ENCODE data around the gene TOPORS. TPM values are rescaled to one million over a fixed set of nuclear protein-coding genes. Genes with fewer than 3 reads are reported as not detected.

The TOPORS gene
- total RNA-seq, 1 experiment from 2014 or later: 26.1 TPM

DNA sequence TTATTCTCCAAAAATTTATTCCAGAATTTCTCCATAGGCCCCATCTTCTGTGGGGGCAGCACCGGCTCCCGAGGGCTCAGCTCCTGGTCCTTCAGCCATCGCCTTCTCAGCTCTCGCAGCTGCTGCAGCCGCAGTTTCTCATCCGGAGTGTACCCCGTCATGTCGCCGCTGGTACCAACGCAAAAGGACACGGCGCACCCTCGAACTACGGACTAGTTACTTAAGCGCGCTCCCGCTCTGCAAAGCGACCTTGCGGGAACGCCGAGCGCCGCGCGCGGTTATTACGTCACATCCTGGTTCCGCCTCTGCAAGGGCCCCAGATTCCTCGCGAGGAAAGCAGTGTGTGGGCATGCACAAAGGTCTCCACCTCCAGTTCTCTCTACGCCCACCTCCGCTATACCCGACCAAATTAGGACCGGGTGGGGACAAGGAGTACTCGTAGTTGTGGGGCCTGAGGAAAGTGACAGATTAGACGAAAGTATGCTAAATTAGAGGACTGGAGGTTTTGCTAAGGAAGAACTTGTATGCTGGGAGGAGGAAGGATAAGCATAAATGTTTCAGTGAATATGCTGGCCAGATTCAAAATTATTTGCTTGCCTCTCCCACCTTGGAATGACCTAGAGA is 20.6 kb upstream of the TOPORS start, which contains the start of gene NDUFB6 (continued):
- TF ChIP-seq, protein P1, sequence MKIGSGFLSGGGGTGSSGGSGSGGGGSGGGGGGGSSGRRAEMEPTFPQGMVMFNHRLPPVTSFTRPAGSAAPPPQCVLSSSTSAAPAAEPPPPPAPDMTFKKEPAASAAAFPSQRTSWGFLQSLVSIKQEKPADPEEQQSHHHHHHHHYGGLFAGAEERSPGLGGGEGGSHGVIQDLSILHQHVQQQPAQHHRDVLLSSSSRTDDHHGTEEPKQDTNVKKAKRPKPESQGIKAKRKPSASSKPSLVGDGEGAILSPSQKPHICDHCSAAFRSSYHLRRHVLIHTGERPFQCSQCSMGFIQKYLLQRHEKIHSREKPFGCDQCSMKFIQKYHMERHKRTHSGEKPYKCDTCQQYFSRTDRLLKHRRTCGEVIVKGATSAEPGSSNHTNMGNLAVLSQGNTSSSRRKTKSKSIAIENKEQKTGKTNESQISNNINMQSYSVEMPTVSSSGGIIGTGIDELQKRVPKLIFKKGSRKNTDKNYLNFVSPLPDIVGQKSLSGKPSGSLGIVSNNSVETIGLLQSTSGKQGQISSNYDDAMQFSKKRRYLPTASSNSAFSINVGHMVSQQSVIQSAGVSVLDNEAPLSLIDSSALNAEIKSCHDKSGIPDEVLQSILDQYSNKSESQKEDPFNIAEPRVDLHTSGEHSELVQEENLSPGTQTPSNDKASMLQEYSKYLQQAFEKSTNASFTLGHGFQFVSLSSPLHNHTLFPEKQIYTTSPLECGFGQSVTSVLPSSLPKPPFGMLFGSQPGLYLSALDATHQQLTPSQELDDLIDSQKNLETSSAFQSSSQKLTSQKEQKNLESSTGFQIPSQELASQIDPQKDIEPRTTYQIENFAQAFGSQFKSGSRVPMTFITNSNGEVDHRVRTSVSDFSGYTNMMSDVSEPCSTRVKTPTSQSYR (CRISPR knock-in tag; IDR thresholded peaks at IDR 0.05): no peak
- no peak for TF ChIP-seq ESRRA (CRISPR knock-in tag; IDR thresholded peaks at IDR 0.05; ENCODE audit: borderline replicate concordance)

DNA sequence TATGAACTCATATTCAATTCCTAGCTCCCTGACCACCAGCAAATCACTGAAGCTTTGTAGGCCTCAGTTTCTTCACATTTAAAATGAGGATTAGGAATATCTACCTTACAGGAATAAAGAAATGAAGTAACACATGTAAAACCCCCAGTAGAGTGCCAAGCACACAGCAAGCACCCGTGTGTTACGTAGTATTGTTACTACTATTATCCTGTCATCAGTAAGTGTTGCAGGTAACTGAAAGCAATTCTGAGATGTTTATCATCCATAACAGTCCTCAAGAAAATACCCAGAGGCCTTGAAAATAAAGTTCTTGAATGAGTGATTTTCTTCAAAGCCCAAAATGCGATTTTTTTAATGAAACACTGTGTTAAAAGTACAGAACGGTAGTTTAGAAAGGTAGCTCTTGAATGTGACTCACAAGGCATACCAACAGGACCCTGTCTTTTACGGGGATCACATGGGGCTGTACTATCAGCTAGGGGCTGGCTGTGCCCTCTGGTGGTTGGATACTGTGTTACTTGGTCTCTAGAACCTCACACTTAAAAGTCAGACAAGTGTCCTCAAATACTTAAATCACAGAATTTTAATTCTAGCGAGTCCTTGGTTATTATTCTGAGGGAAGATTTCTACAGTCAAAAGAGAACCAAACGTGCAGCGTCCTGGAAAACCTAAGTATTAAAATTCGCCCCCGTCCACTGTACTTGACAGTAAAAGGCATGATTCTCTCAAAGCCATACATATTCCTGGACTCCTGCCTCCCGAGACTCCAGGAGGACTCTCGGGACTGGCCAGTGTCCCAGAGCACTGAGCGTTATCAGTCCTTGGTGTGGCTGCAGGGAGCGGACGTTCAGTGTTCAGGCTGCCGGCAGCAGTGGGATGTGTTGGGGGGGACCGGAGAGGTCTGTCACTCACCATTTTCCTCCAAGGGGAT is 19.8 kb upstream of the TOPORS start:
- POLR2A ChIA-PET: interaction anchor here (0.6 to 2.8 kb wide), 5 partner anchors 20 to 193 kb away, joined by 4 to 11 read pairs (median 5); partner anchors contain the start of genes ACO1, RIGI, SMIM27 and TOPORS
- peaks cover 17% of the 10 kb centered on the region for H3K36me3 Mint-ChIP-seq

DNA sequence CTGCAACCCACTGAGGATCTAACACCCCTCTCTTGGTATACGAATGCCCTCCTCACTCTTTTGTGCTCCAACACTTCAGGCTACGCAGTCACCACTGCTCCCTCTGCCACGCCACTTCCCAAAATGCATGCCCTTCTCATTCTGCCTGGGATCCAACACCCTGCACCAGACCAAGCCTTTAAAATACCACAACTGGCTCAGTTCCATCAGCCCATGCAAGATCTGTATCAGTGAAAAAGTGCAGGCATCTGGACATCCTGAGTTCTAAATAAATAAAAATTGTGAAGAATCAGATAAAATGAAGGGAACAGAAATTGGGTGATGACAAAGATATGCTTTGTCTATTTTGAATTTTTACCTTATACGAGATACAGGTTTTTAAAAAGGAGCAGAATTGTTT is 17.9 kb upstream of the TOPORS start:
- Mint-ChIP-seq H3K9me3 (no peaks in the 10 kb centered on the region), H3K4me3 (no peak overlapping the region), H3K27me3 (ENCODE audit: low read depth) (no peaks in the 10 kb centered on the region), H3K27ac (no peak overlapping the region; the same call in 1 of the 2 replicates), H3K36me3 (peaks cover 26% of the 10 kb centered on the region), H3K4me1 (peaks cover 11% of the 10 kb centered on the region)
- no peak for ATAC-seq
- CTCF ChIA-PET: no interaction called here
- POLR2A ChIA-PET: no interaction called here
- DNase-seq (ENCODE audit: low spot score): no peak
- no peak for TF ChIP-seq ELF4 (CRISPR knock-in tag; IDR thresholded peaks at IDR 0.05; ENCODE audit: low read depth)

More for the DNA sequence above, 19.8 kb upstream of the TOPORS start:
- DNase-seq (ENCODE audit: low spot score): peak; percentile 68
- H3K4me1 Mint-ChIP-seq: peaks cover 11% of the 10 kb centered on the region
- ATAC-seq: peak; percentile 89
- H3K9me3 Mint-ChIP-seq: no peaks in the 10 kb centered on the region
- H3K27ac Mint-ChIP-seq: peak overlapping the region; percentile 99
- no peak for TF ChIP-seq IRF2 (CRISPR knock-in tag; IDR thresholded peaks at IDR 0.05; ENCODE audit: borderline replicate concordance, low read depth)
- TF ChIP-seq, protein P2, sequence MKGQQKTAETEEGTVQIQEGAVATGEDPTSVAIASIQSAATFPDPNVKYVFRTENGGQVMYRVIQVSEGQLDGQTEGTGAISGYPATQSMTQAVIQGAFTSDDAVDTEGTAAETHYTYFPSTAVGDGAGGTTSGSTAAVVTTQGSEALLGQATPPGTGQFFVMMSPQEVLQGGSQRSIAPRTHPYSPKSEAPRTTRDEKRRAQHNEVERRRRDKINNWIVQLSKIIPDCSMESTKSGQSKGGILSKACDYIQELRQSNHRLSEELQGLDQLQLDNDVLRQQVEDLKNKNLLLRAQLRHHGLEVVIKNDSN (CRISPR knock-in tag; IDR thresholded peaks at IDR 0.05): peak; percentile 45; the same call in 1 of the 2 replicates
- TF ChIP-seq, protein P3, sequence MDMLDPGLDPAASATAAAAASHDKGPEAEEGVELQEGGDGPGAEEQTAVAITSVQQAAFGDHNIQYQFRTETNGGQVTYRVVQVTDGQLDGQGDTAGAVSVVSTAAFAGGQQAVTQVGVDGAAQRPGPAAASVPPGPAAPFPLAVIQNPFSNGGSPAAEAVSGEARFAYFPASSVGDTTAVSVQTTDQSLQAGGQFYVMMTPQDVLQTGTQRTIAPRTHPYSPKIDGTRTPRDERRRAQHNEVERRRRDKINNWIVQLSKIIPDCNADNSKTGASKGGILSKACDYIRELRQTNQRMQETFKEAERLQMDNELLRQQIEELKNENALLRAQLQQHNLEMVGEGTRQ (CRISPR knock-in tag; IDR thresholded peaks at IDR 0.05): peak; percentile 67
- TF ChIP-seq, protein P4, sequence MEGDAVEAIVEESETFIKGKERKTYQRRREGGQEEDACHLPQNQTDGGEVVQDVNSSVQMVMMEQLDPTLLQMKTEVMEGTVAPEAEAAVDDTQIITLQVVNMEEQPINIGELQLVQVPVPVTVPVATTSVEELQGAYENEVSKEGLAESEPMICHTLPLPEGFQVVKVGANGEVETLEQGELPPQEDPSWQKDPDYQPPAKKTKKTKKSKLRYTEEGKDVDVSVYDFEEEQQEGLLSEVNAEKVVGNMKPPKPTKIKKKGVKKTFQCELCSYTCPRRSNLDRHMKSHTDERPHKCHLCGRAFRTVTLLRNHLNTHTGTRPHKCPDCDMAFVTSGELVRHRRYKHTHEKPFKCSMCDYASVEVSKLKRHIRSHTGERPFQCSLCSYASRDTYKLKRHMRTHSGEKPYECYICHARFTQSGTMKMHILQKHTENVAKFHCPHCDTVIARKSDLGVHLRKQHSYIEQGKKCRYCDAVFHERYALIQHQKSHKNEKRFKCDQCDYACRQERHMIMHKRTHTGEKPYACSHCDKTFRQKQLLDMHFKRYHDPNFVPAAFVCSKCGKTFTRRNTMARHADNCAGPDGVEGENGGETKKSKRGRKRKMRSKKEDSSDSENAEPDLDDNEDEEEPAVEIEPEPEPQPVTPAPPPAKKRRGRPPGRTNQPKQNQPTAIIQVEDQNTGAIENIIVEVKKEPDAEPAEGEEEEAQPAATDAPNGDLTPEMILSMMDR (IDR thresholded peaks at IDR 0.05): peak; percentile 18; the same call in 1 of the 2 replicates
- TF ChIP-seq, protein P5, sequence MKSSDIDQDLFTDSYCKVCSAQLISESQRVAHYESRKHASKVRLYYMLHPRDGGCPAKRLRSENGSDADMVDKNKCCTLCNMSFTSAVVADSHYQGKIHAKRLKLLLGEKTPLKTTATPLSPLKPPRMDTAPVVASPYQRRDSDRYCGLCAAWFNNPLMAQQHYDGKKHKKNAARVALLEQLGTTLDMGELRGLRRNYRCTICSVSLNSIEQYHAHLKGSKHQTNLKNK (CRISPR knock-in tag; IDR thresholded peaks at IDR 0.05): no peak
- H3K4me3 Mint-ChIP-seq: peak overlapping the region; percentile 99
- no peaks in the 10 kb centered on the region for H3K27me3 Mint-ChIP-seq (ENCODE audit: low read depth)
- CTCF ChIA-PET: interaction anchor here (0.6 to 3.8 kb wide), 23 partner anchors 9 to 472 kb away, joined by 3 to 109 read pairs (median 4); partner anchors contain the start of genes ACO1, RIGI, SMIM27 and TOPORS

DNA sequence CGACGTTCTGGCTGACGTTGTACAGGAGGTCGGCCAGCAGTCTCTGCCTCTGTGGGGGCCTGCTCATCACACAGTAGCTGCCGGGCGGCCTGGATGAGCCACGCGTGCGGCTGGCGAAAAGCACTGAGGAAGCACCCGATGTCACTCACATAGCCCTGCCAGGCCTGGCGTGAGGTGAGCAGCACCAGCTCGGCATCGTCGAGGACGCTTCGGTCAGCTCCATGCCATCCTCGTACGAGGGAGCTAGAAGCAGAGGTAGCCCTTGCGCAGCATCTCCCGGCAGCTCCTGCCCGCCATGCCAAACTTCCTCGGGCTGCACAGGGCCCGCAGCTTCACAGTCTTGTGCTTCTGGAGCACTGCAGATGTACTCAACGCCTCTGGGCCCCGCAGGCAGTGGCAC is 14.4 kb upstream of the TOPORS start:
- peaks cover 2% of the 10 kb centered on the region; the same call in 1 of the 2 replicates for H3K4me1 Mint-ChIP-seq
- H3K36me3 Mint-ChIP-seq: peaks cover 31% of the 10 kb centered on the region
- CTCF ChIA-PET: interaction anchor here (2.2 kb wide), 1 partner anchor 188 kb away, joined by 11 read pairs; no protein-coding TSS in a partner anchor
- H3K27ac Mint-ChIP-seq: no peak overlapping the region
- ATAC-seq (no peak), DNase-seq (ENCODE audit: low spot score) (no peak)
- no peaks in the 10 kb centered on the region for H3K27me3 Mint-ChIP-seq (ENCODE audit: low read depth)
- H3K4me3 Mint-ChIP-seq: no peak overlapping the region
- no peaks in the 10 kb centered on the region for H3K9me3 Mint-ChIP-seq
- POLR2A ChIA-PET: no interaction called here
- TF ChIP-seq, protein P6, sequence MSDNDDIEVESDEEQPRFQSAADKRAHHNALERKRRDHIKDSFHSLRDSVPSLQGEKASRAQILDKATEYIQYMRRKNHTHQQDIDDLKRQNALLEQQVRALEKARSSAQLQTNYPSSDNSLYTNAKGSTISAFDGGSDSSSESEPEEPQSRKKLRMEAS (CRISPR knock-in tag; IDR thresholded peaks at IDR 0.05): no peak
- TF ChIP-seq, protein P5 (CRISPR knock-in tag; IDR thresholded peaks at IDR 0.05): no peak
- TF ChIP-seq ELF4 (CRISPR knock-in tag; IDR thresholded peaks at IDR 0.05; ENCODE audit: low read depth) (no peak), ZNF416 (CRISPR knock-in tag; IDR thresholded peaks at IDR 0.05) (no peak), ZNF219 (CRISPR knock-in tag; IDR thresholded peaks at IDR 0.05; ENCODE audit: borderline replicate concordance) (no peak), IRF2 (CRISPR knock-in tag; IDR thresholded peaks at IDR 0.05; ENCODE audit: borderline replicate concordance, low read depth) (no peak), RORB (CRISPR knock-in tag; IDR thresholded peaks at IDR 0.05) (no peak), KAT7 (CRISPR knock-in tag; IDR thresholded peaks at IDR 0.05; ENCODE audit: borderline replicate concordance) (no peak), CBFB (CRISPR knock-in tag; IDR thresholded peaks at IDR 0.05; ENCODE audit: low read depth) (no peak)
- TF ChIP-seq, protein P7, sequence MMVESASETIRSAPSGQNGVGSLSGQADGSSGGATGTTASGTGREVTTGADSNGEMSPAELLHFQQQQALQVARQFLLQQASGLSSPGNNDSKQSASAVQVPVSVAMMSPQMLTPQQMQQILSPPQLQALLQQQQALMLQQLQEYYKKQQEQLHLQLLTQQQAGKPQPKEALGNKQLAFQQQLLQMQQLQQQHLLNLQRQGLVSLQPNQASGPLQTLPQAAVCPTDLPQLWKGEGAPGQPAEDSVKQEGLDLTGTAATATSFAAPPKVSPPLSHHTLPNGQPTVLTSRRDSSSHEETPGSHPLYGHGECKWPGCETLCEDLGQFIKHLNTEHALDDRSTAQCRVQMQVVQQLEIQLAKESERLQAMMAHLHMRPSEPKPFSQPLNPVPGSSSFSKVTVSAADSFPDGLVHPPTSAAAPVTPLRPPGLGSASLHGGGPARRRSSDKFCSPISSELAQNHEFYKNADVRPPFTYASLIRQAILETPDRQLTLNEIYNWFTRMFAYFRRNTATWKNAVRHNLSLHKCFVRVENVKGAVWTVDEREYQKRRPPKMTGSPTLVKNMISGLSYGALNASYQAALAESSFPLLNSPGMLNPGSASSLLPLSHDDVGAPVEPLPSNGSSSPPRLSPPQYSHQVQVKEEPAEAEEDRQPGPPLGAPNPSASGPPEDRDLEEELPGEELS (CRISPR knock-in tag; IDR thresholded peaks at IDR 0.05): no peak

All from WTC11 (cell line).